HG03175 (cell line): Measurements from ENCODE around the gene DDX10.

Experiments used
- ATAC-seq: cut with Tn5 transposase; IDR thresholded peaks from one replicate; pipeline ENCODE4 v1.9.1; 2021; ENCODE audit warnings: mild to moderate bottlenecking, moderate library complexity; ENCODE audit not compliant: unreplicated experiment

DDX10 gene

DNA sequence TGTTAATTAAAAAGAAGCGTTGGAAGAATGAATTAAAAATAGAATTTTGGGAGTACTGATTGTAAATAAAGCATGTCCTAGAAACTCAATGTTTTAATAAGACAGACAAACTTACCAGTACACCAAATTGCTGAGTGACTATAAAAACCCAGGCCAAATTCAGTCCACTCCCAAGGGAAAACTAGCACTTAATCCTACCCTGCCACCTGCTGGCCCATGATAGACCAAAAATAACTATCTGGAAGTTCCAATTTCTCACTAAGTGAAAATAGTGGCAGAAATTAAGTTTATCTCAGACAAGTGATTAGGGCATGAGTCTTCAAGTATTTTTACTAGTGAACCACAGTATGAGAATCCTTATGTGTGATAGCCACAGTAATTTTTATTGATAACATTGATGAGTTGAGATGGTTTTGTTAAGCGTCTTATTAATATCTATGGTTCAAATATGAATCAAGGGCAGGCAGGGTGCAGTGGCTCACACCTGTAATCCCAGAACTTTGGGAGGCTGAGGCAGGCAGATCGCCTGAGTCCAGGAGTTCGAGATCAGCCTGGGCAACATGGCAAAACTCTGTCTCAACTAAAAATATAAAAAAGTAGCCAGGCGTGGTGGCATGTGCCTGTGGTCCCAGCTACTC lies 9.8 kb upstream of the DDX10 start:
- ATAC-seq = no peak

DNA sequence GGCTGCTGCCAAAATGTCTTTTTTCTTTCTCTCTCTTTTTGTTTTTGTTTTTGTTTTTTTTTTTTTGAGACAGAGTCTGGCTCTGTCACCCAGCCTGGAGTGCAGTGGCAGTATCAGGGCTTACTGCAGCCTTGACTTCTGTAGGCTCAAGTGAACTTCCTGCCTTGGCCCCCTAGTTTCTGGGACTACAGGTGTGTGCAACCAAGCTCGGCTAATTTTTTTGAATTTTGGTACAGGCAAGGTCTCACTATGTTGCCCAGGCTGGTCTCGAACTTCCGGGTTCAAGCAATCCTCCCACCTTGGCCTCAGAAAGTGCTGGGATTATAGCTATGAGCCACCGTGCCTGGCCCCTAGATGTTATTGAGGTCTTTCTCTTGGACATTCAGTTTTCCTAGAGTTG lies 2.2 kb upstream of the DDX10 start:
- ATAC-seq = peak; percentile 22

DNA sequence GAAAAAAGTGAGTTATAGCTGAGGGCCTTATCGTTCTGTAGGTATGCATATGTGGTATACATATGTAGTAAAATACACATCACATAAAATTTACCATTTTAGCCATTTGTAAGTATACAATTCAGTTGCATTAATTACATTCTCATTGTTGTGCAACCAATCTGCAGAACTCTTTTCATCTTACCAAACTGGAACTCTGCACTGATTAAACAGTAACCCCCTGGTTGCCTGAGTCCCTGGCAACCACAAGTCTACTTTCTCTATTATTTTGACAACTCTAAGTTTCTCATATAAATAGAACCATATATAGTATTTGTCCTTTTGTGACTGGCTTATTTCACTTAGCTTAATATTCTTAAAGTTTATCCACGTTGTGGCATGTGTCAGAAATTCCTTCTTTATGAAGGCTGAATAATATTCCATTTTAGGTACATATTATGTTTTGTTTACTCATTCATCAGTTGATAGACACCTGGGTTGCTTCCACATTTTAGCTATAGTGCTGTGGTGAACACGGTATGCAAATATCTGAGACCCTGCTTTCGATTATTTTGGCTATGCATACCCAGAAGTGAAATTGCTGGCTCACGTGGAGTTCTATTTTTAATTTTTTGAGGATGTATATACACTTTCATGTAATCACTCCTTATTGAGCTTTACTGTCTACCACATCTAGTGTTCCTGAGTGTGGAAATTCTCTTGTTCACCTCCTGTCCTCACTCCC lies 1.6 kb upstream of the DDX10 start:
- ATAC-seq = peak; percentile 55

DNA sequence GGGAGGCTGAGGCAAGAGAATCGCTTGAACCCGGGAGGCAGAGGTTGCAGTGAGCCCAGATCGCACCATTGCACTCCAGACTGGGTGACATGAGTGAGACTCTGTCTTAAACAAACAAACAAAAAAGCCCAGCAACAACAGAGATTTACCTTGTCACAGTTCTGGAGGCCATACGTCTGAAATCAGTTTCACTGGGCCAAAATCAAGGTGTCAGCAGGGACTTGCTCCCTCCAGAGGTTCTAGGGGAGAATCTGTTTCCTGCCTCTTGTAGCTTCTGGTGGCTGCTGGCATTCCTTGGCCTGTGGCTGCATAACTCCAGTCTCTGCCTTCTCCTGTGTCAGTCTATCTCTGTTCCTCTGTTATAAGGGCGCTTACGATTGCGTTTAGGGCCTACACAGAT lies 1.5 kb downstream of the DDX10 start:
- ATAC-seq = no peak

DNA sequence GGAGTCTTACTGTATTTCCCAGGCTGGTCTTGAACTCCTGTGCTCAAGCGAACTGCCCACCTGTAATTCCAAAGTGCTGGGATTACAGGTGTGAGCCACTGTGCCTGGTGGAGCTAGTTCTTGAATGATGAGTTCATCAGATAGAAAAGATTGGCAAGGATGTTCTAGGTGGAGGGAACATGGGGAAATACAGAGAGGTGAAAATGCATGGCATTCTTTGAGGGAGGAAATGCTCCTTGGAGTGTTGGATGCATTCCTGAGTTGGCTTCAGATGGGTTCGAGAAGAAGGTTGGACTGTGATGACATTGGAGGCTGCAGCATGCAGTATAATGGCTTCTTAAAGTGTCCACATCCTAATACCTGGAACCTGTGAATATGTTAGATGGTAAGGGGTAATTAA lies 4.4 kb downstream of the DDX10 start:
- ATAC-seq = no peak

- no peak for ATAC-seq
Observed at GRCh38 chr11:108669711-108670110, 4.8 kb downstream of the DDX10 start.

DNA sequence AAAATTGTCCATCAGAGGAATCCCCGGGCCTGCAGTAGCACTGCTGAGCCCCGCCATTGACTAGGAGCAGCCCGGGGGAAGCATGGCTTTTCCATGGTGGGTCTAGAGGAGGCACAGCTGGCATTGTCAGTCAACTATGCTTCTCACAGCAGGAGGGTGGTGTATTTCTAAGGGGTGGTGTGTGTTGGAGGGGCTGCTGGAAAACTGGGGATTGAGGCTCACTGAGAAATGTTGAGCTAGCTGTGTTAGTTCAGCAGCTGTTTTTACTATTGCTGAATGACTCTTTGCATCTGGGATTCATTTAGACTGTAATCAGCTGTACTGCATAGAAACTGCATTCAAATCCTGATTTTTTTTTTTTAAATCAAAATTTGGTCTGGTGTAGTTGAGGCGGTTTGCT lies 5.6 kb downstream of the DDX10 start:
- no peak for ATAC-seq

DNA sequence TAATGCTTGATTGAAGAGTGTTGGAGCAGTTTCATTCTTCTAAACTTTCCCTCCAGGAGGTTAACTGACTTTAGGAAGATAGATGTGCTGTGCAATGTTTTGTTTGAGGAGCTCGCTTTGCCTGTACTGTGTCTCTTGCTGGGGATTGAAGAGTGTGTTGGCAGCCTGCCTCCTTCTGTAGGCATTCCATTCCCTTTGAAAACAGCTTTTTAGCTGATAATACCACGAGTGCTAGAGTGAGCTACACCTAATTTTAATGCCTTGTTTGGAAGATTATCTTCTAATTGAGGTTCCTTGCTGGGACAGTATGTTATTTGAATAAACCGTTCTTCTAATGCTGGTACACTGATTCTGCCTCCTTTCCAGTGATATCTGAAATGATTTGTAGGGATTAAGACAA lies 7.2 kb downstream of the DDX10 start:
- ATAC-seq = no peak

GRCh38 chr11:108672786-108673185 lies 7.9 kb downstream of the DDX10 start:
- ATAC-seq = no peak

GRCh38 chr11:108679045-108679444 lies 14.2 kb downstream of the DDX10 start:
- no peak for ATAC-seq

- no peak for ATAC-seq
Observed at GRCh38 chr11:108680271-108680670, 15.4 kb downstream of the DDX10 start.

- ATAC-seq = no peak
Observed at GRCh38 chr11:108685419-108686130, 20.7 kb downstream of the DDX10 start.

DNA sequence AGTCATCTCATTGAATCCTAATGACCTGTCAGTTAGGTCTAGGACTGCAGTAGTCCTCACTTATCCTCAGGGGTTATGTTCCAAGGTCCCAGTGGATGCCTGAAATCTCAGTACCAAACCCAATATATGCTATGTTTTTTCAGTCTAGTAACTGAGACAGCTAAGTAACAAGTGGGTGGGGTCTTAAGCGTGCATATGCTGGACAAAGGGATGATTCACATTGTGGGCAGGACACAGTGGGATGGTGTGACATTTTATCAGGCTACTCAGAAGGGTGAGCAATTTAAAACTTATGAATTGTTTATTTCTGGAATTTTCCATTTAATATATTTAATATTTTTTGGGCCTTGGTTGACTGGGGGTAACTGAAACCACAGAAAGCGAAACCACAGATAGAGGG lies 29.0 kb downstream of the DDX10 start:
- ATAC-seq = no peak

GRCh38 chr11:108694846-108695245 lies 30.0 kb downstream of the DDX10 start:
- no peak for ATAC-seq

GRCh38 chr11:108697872-108698473 lies 33.1 kb downstream of the DDX10 start:
- peak; percentile 72 for ATAC-seq

- peak; percentile 87 for ATAC-seq
Observed at GRCh38 chr11:108698844-108699642, 34.2 kb downstream of the DDX10 start.

- no peak for ATAC-seq
Observed at GRCh38 chr11:108703916-108704315, 39.0 kb downstream of the DDX10 start.

- no peak for ATAC-seq
Observed at GRCh38 chr11:108705061-108705460, 40.2 kb downstream of the DDX10 start.

DNA sequence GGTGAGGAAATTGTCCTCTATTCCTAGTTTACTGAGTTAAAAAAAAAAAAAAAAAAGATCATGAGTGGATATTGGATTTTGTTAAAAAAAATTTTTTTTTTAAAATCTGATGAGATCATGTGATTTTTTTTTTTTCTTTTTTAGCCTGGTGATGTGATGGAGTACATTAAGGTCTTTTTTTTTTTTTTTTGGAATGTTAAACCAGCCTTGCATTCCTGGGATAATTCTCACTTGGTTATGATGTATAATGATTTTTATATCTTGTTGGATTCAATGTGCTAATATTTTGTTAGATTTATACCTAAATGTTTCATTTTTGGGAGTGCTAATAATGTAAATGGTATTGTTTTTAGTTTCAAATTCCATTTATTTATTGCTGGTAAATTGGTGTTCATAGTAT lies 43.3 kb downstream of the DDX10 start:
- no peak for ATAC-seq

- no peak for ATAC-seq
Observed at GRCh38 chr11:108709741-108710140, 44.9 kb downstream of the DDX10 start.
